Brain microvascular endothelial cell (primary cell): Measurements from ENCODE around the gene TBC1D10A.

Experiments
- DNase-seq: peaks from one replicate; pipeline ENCODE4 v3.0.0-alpha.2; 2020
- H3K27ac ChIP-seq: fragments of 250-450 bp; sonication (Bioruptor Pico); 2 replicates; pipeline ENCODE4 v1.5.1; 2020; ENCODE audit warnings: mild to moderate bottlenecking, moderate library complexity
- H3K27me3 ChIP-seq: fragments of 250-450 bp; sonication (Bioruptor Pico); replicated peaks from 2 replicates; pipeline ENCODE4 v1.5.1; 2020; ENCODE audit warnings: mild to moderate bottlenecking
- H3K36me3 ChIP-seq: fragments of 250-450 bp; sonication (Bioruptor Pico); replicated peaks from 2 replicates; pipeline ENCODE4 v1.5.1; 2020; ENCODE audit warnings: mild to moderate bottlenecking
- H3K4me3 ChIP-seq: 2 replicates; pipeline ENCODE4 v1.5.1; 2011; ENCODE audit warnings: low read depth, mild to moderate bottlenecking, control low read depth, low read length, moderate library complexity
- in situ Hi-C: cut with HindIII; loops from 2 replicates; pipeline ENCODE4 v1.10.0; 2017; ENCODE audit warnings: low sequenced_read_pairs, low pct_ligation_motif_present
- TF ChIP-seq, protein P1 (sequence below): IDR thresholded peaks from 2 replicates; pipeline ENCODE4 v1.5.1; 2011; ENCODE audit warnings: low read depth, mild to moderate bottlenecking, moderate library complexity, low read length, control low read depth, inconsistent platforms; ENCODE audit errors: missing control alignments

The TBC1D10A gene

DNA sequence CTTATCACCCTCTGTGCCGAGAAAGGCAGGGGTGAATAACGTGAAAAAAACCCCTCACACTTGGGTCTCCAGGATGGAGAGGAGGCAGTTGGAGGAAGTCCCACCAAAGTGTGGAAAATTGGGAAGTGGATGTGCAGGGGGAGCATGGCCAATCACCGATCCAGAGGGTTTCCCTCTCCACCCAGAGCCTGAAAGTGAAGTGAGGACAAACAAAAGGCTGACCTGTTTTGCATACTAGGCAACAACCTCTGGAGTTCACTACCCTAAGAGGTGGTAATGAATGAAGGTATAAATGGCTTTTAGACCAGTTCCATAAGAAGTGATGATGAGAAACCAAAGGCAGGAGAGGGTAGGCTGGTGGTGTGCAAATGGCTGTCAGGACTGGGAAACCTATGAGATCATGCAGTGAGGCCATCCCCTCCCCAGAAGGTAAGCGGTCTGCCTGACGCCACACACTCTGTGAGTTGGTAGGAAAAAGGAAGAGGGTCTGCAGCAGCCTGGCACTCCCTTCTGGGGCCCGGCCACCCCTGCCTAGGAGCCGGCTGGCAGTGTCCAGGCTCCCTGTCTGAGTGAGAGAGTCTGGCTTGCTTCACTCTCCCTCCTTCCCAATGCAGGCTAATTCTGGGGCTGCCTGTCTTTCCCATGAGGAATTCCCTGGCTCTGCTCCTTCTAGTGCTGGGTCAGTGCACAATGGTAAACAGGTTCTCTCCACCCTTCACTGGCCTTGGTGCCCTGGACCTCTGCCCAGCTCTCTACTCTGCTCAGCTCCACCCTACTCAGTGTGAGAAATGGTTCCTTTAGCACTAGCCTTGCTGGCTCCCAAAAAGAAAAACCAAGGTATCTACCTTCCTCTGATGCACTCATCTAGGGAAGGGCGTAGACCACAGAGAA lies 15.6 kb downstream of the TBC1D10A start:
- TF ChIP-seq, protein P1, sequence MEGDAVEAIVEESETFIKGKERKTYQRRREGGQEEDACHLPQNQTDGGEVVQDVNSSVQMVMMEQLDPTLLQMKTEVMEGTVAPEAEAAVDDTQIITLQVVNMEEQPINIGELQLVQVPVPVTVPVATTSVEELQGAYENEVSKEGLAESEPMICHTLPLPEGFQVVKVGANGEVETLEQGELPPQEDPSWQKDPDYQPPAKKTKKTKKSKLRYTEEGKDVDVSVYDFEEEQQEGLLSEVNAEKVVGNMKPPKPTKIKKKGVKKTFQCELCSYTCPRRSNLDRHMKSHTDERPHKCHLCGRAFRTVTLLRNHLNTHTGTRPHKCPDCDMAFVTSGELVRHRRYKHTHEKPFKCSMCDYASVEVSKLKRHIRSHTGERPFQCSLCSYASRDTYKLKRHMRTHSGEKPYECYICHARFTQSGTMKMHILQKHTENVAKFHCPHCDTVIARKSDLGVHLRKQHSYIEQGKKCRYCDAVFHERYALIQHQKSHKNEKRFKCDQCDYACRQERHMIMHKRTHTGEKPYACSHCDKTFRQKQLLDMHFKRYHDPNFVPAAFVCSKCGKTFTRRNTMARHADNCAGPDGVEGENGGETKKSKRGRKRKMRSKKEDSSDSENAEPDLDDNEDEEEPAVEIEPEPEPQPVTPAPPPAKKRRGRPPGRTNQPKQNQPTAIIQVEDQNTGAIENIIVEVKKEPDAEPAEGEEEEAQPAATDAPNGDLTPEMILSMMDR, result no peak
- no peaks in the 10 kb centered on the region for H3K27me3 ChIP-seq
- H3K36me3 ChIP-seq, result no peaks in the 10 kb centered on the region
- DNase-seq, result no peak
- H3K27ac ChIP-seq, result no peak overlapping the region
- in situ Hi-C loops, result no loop called here
- no peak overlapping the region for H3K4me3 ChIP-seq

DNA sequence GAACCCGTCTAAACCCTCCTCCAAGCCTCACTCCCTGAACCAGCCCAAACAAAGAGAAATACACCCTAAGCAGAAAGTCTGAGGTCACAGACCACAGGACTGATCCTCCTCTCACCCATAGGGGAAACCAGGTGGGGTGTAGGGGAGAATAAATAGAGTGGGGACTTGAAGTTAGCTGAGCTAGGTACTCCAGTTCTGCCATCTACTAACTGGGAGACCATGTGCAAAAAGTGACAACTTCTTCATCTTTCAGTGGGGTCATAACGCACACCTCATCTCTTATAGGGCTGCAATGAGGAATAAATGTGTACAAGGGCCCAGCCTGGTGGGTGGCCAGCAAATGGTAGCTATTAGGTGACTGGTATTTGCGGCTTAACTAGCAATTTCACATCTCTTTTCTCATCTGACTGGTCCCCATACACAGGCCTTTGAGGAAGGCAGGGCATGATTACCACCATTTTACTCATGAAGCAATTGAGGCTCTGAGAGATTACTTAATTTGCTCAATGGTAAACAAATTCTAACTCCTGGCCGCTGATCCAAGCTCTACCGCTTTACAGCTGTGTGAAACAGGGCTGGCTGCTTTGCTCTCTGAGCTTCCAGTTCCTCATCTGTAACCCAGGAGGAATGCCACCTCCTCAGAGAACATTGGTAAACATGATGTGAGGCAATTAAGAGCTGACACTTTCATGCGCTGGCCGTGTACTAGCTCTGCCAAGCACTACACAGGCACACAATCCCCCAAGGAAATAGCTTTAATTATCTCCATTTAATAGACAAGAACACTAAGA lies 16.6 kb downstream of the TBC1D10A start:
- TF ChIP-seq, protein P1, result no peak
- in situ Hi-C loops, result no loop called here
- Histone ChIP-seq H3K36me3 (no peaks in the 10 kb centered on the region), H3K4me3 (no peak overlapping the region), H3K27me3 (no peaks in the 10 kb centered on the region), H3K27ac (no peak overlapping the region)
- DNase-seq, result no peak

DNA sequence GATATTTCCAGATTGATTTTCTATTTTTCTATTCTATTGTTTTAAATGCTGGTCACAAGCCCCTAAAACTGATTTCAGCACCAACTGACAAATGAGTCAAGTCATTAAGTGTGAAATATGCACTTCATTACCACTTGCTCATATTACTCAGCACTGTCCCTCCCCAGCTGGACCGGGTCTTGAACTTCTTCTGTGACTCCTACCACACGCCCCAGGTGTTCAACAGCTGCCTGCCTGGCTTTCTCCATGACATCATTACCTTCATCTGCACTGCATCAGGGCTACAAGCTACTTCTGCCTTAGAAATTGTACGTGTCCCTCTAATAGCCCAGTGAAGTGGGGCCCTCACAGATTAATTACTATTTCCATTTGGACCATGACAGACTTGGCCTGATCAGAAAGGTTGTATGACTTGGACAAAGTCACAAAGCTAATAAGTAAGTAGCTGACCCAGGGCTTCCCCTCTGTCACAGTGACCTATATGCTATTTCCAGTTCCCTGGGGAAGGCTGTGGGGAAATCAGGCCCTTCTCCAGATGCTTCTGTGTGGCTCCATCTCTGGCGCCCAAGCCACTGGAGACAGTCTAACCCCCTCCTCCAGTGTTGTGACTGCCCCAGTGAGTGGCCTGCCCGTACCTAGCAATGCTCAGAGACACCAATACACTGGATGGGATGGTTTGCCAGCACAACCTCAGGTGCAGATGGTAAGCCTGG lies 18.1 kb downstream of the TBC1D10A start:
- Histone ChIP-seq H3K4me3 (no peak overlapping the region), H3K27ac (no peak overlapping the region), H3K36me3 (no peaks in the 10 kb centered on the region), H3K27me3 (no peaks in the 10 kb centered on the region)
- DNase-seq, result no peak
- in situ Hi-C loops, result no loop called here
- TF ChIP-seq, protein P1, result no peak

DNA sequence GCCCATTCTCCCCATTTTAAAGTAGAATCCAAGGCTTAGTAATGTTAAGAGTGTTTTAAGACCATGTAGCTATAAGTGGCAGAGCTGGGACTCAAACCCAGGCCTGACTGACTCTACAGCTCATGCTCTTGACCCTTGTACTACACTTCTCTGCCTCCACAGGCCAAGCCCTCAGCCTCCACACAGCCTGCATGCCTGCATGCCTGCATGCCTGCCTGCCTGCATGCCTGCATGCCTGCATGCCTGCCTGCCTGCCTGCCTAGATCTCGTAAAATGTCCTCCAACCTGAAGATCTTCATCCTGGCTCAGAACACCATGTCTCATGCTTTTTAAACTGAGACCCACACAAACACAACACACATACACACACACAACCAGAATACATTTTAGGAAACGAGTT lies 18.6 kb downstream of the TBC1D10A start:
- no peak for DNase-seq

GRCh38 chr22:30307041-30307574 lies 19.6 kb downstream of the TBC1D10A start:
- no peak for DNase-seq
- no peak overlapping the region for H3K27ac ChIP-seq
- H3K36me3 ChIP-seq, result no peaks in the 10 kb centered on the region
- TF ChIP-seq, protein P1, result no peak
- no peaks in the 10 kb centered on the region for H3K27me3 ChIP-seq
- in situ Hi-C loops, result no loop called here
- no peak overlapping the region for H3K4me3 ChIP-seq

More for the DNA sequence above, 18.6 kb downstream of the TBC1D10A start:
- H3K4me3 ChIP-seq, result no peak overlapping the region
- H3K36me3 ChIP-seq, result no peaks in the 10 kb centered on the region
- H3K27me3 ChIP-seq, result no peaks in the 10 kb centered on the region
- TF ChIP-seq, protein P1, result no peak
- H3K27ac ChIP-seq, result no peak overlapping the region
- in situ Hi-C loops, result no loop called here
